HG03342 (cell line): ENCODE data around the gene ARHGAP42.

ENCODE experiments used
- ATAC-seq: cut with Tn5 transposase; IDR thresholded peaks from one replicate; pipeline ENCODE4 v1.9.1; 2021; ENCODE audit warnings: mild to moderate bottlenecking, moderate library complexity; ENCODE audit not compliant: unreplicated experiment

Gene ARHGAP42

GRCh38 chr11:100680070-100680469 lies 7.0 kb upstream of the ARHGAP42 start:
- ATAC-seq = no peak

- peak; percentile 99 for ATAC-seq
These were observed 6.0 kb upstream of the ARHGAP42 start for GRCh38 chr11:100681064-100681502.

GRCh38 chr11:100682247-100682969 lies 4.7 kb upstream of the ARHGAP42 start:
- ATAC-seq = no peak

- ATAC-seq = no peak
These were observed 4.0 kb upstream of the ARHGAP42 start for GRCh38 chr11:100683126-100683525.

- peak; percentile 25 for ATAC-seq
These were observed 2.7 kb upstream of the ARHGAP42 start for GRCh38 chr11:100684101-100685065.

GRCh38 chr11:100686476-100687053 lies 523 bp upstream of the ARHGAP42 start:
- no peak for ATAC-seq

GRCh38 chr11:100687630-100688395 lies 725 bp downstream of the ARHGAP42 start:
- peak; percentile 67 for ATAC-seq

- no peak for ATAC-seq
These were observed 2.1 kb downstream of the ARHGAP42 start for GRCh38 chr11:100689141-100689540.

GRCh38 chr11:100691896-100692653 lies 5.0 kb downstream of the ARHGAP42 start:
- ATAC-seq = no peak

GRCh38 chr11:100695911-100696310 lies 8.8 kb downstream of the ARHGAP42 start:
- no peak for ATAC-seq

GRCh38 chr11:100703139-100703538 lies 16.1 kb downstream of the ARHGAP42 start:
- no peak for ATAC-seq

- ATAC-seq = no peak
These were observed 16.9 kb downstream of the ARHGAP42 start for GRCh38 chr11:100703801-100704575.

GRCh38 chr11:100705447-100705846 lies 18.4 kb downstream of the ARHGAP42 start:
- no peak for ATAC-seq

GRCh38 chr11:100706179-100706578 lies 19.1 kb downstream of the ARHGAP42 start:
- ATAC-seq = peak; percentile 64

GRCh38 chr11:100709233-100709957 lies 22.3 kb downstream of the ARHGAP42 start:
- ATAC-seq = no peak

GRCh38 chr11:100711984-100712383 lies 24.9 kb downstream of the ARHGAP42 start:
- no peak for ATAC-seq

GRCh38 chr11:100712583-100712982 lies 25.5 kb downstream of the ARHGAP42 start:
- no peak for ATAC-seq

- ATAC-seq = no peak
These were observed 28.2 kb downstream of the ARHGAP42 start for GRCh38 chr11:100715165-100715761.
